KMS-11 (cell line): Measurements from ENCODE around the gene TUBA1A.

Experiments
- H2AFZ ChIP-seq: fragments of 200-600 bp; sonication (generic); 2 replicates; pipeline ENCODE4 v1.6.1; 2016; ENCODE audit warnings: antibody characterized with exemption, mixed run types, low read depth
- H3K27ac ChIP-seq: fragments of 200-600 bp; sonication (generic); 2 replicates; pipeline ENCODE4 v1.6.1; 2016; ENCODE audit warnings: mild to moderate bottlenecking, mixed run types
- H3K27me3 ChIP-seq: fragments of 200-600 bp; sonication (generic); 2 replicates; pipeline ENCODE4 v1.6.1; 2017; ENCODE audit warnings: mild to moderate bottlenecking, low read depth, mixed run types, moderate library complexity; ENCODE audit not compliant: insufficient read depth
- H3K36me3 ChIP-seq: fragments of 200-600 bp; sonication (generic); 2 replicates; pipeline ENCODE4 v1.6.1; 2017; ENCODE audit warnings: mild to moderate bottlenecking, mixed run types; ENCODE audit not compliant: insufficient read depth
- H3K4me1 ChIP-seq: fragments of 200-600 bp; sonication (generic); 2 replicates; pipeline ENCODE4 v1.6.1; 2016; ENCODE audit warnings: mild to moderate bottlenecking, low read depth, mixed run types; ENCODE audit not compliant: poor library complexity, severe bottlenecking
- H3K4me2 ChIP-seq: fragments of 200-600 bp; sonication (generic); 2 replicates; pipeline ENCODE4 v1.7.0; 2016; ENCODE audit warnings: mild to moderate bottlenecking, mixed run types
- H3K4me3 ChIP-seq: fragments of 200-600 bp; sonication (generic); IDR thresholded peaks from 2 replicates; pipeline ENCODE4 v1.6.1; 2017; ENCODE audit warnings: low read depth, low read length, mixed read lengths; ENCODE audit not compliant: insufficient read depth
- H3K79me2 ChIP-seq: fragments of 200-600 bp; sonication (generic); 2 replicates; pipeline ENCODE4 v1.6.1; 2016; ENCODE audit warnings: low read depth, mixed run types; ENCODE audit not compliant: insufficient read depth
- H3K9ac ChIP-seq: fragments of 200-600 bp; sonication (generic); 2 replicates; pipeline ENCODE4 v1.6.1; 2016; ENCODE audit warnings: mild to moderate bottlenecking, mixed run types
- H4K20me1 ChIP-seq: fragments of 200-600 bp; sonication (generic); 2 replicates; pipeline ENCODE4 v1.6.1; 2016; ENCODE audit warnings: mild to moderate bottlenecking, mixed run types; ENCODE audit not compliant: insufficient read depth
- CTCF ChIP-seq: fragments of 200-600 bp; sonication (generic); conservative IDR thresholded peaks from 2 replicates; pipeline ENCODE4 v1.6.1; 2017; ENCODE audit warnings: low read depth, mild to moderate bottlenecking, antibody characterized with exemption, low read length, moderate library complexity, mixed read lengths

Gene TUBA1A

GRCh38 chr12:49188916-49189367 lies at the start of gene TUBA1A:
TUBA1A (minus strand) TSS chr12:49189080; CDS start chr12:49188979, 101 bp downstream.
- no peak for TF ChIP-seq CTCF
- Histone ChIP-seq H3K36me3 (no peaks in the 10 kb centered on the region), H3K79me2 (no peaks in the 10 kb centered on the region), H3K4me2 (peak within 1 kb of the TSS; percentile 97), H2AFZ (peak within 1 kb of the TSS; percentile 91), H3K27ac (peak within 1 kb of the TSS; percentile 90), H3K4me1 (peaks cover 24% of the 10 kb centered on the region), H3K27me3 (no peaks in the 10 kb centered on the region), H3K4me3 (no peak within 1 kb of the TSS), H4K20me1 (no peaks in the 10 kb centered on the region), H3K9ac (peak within 1 kb of the TSS; percentile 75)

- no peaks in the 10 kb centered on the region for H3K36me3 ChIP-seq
These were observed 47.5 kb upstream of the TUBA1A start for GRCh38 chr12:49236423-49236822.

GRCh38 chr12:49233842-49234526 lies 45.1 kb upstream of the TUBA1A start:
- no peak for TF ChIP-seq CTCF

More at GRCh38 chr12:49236423-49236822, 47.5 kb upstream of the TUBA1A start:
- Histone ChIP-seq H3K79me2 (no peaks in the 10 kb centered on the region), H3K4me1 (peaks cover 12% of the 10 kb centered on the region), H3K27me3 (no peaks in the 10 kb centered on the region), H3K27ac (no peak overlapping the region), H2AFZ (no peak overlapping the region; the same call in 1 of the 2 replicates), H3K9ac (no peak overlapping the region), H3K4me3 (no peak overlapping the region), H4K20me1 (no peaks in the 10 kb centered on the region), H3K4me2 (no peak overlapping the region)
- no peak for TF ChIP-seq CTCF

DNA sequence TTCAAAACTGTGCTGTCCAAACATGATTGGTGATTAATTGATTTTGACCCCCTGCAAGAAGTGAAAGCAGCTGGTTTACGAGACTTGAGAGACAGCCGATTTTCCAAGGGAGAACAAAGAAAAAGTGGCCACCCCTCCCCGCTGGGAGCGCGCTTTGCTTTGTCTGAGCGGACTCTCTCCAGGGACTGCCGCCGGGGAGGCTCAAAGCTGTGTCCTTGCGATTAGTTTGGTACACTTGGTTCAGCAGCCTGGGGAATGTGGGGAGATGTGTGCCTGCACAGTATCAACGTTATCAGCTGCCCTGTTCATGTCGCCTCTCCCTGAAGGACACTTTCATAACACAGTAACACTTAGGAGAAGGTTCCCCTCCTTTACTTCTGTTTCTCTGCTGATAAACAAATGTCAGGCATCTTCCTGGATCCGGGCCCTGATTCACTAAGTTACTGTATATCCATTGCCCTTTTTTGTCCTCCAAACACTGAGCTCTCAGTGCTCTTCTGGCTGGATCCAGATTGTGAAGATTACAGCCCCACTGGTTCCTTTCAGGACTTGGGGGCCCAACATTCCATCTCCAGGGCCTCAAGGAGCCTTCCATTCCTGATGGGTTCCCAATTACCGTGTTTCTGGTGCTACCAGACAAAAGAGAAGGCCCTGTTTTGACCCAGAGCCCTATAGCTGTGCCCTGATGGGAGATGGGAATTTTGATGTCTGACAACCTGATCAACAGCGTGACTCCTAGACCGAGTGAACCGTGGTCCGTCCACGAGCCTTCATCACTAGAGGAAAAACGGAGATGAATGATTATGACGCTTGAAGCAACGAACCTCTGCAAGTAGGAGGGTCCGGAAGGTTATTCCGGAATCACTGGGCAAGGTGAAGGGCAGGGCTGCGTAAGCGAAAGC lies 44.3 kb upstream of the TUBA1A start:
- TF ChIP-seq CTCF = no peak
- Histone ChIP-seq H3K4me3 (no peak overlapping the region), H3K4me1 (peaks cover 12% of the 10 kb centered on the region), H2AFZ (peak overlapping the region; percentile 70; the same call in 1 of the 2 replicates), H3K27me3 (no peaks in the 10 kb centered on the region), H3K4me2 (no peak overlapping the region), H3K9ac (no peak overlapping the region), H3K79me2 (no peaks in the 10 kb centered on the region), H3K36me3 (no peaks in the 10 kb centered on the region), H4K20me1 (no peaks in the 10 kb centered on the region), H3K27ac (no peak overlapping the region)

More at GRCh38 chr12:49233842-49234526, 45.1 kb upstream of the TUBA1A start:
- no peak overlapping the region for H3K4me3 ChIP-seq
- H3K36me3 ChIP-seq = no peaks in the 10 kb centered on the region
- no peaks in the 10 kb centered on the region for H4K20me1 ChIP-seq
- peak overlapping the region; percentile 70 for H2AFZ ChIP-seq
- H3K79me2 ChIP-seq = no peaks in the 10 kb centered on the region
- H3K27me3 ChIP-seq = no peaks in the 10 kb centered on the region
- peak overlapping the region; percentile 84 for H3K4me2 ChIP-seq
- peaks cover 12% of the 10 kb centered on the region for H3K4me1 ChIP-seq
- peak overlapping the region; percentile 55; the same call in 1 of the 2 replicates for H3K27ac ChIP-seq
- no peak overlapping the region; the same call in 1 of the 2 replicates for H3K9ac ChIP-seq
